NAMALWA (cell line): ENCODE results near the gene SPATC1L.
"Not testable (repeated sequence)": the region's sequence is repeated elsewhere in the genome, so short reads cannot be mapped to it uniquely, and the experiment has no call there.

Experiments used
- DNase-seq: peaks from one replicate; pipeline ENCODE4 v3.0.0-alpha.2; 2015; ENCODE audit warnings: low spot score

The SPATC1L gene

GRCh38 chr21:46214478-46215340, 30.4 kb upstream of the SPATC1L start:
- no peak for DNase-seq

GRCh38 chr21:46213620-46214286, 29.5 kb upstream of the SPATC1L start:
- DNase-seq = no peak

- no peak for DNase-seq
These were observed 28.6 kb upstream of the SPATC1L start for GRCh38 chr21:46212721-46213484.

- no peak for DNase-seq
These were observed 27.8 kb upstream of the SPATC1L start for GRCh38 chr21:46211786-46212720.

- DNase-seq = no peak
These were observed 27.1 kb upstream of the SPATC1L start for GRCh38 chr21:46211376-46211775.

- DNase-seq = no peak
These were observed 26.3 kb upstream of the SPATC1L start for GRCh38 chr21:46210378-46211136.

GRCh38 chr21:46208761-46209721, 24.8 kb upstream of the SPATC1L start:
- no peak for DNase-seq

GRCh38 chr21:46207920-46208591, 23.8 kb upstream of the SPATC1L start:
- no peak for DNase-seq

GRCh38 chr21:46207006-46207919, 23.0 kb upstream of the SPATC1L start:
- DNase-seq = peak; percentile 28

- no peak for DNase-seq
These were observed 22.1 kb upstream of the SPATC1L start for GRCh38 chr21:46206163-46207005.

GRCh38 chr21:46205766-46206162, 21.5 kb upstream of the SPATC1L start:
- no peak for DNase-seq

GRCh38 chr21:46205166-46205565, 20.9 kb upstream of the SPATC1L start:
- DNase-seq = no peak

GRCh38 chr21:46203203-46203600, 18.9 kb upstream of the SPATC1L start:
- DNase-seq = no peak

- no peak for DNase-seq
These were observed 18.4 kb upstream of the SPATC1L start for GRCh38 chr21:46202592-46203202.

- not testable (repeated sequence) for DNase-seq
These were observed 16.9 kb upstream of the SPATC1L start for GRCh38 chr21:46200877-46201803.
